HepG2 (cell line): Measurements from ENCODE around the gene EMC9. TPM values are rescaled to one million over a fixed set of nuclear protein-coding genes. Genes with fewer than 3 reads are reported as not detected.
A peak's percentile ranks its signal among the peaks of the same experiment; 100 is the strongest.

ENCODE experiments used
- ADNP ChIP-seq: sonication (generic); formaldehyde crosslinking; IDR thresholded peaks from 2 replicates; pipeline ENCODE4 v1.4.0; 2020; ENCODE audit warnings: missing genetic modification reagents
- ATF7-NPFF ChIP-seq: sonication (generic); formaldehyde crosslinking; IDR thresholded peaks from 2 replicates; pipeline ENCODE4 v1.8.1; 2023; ENCODE audit warnings: mild to moderate bottlenecking, low read depth, missing genetic modification reagents, moderate library complexity
- GABPA ChIP-seq, 2 experiments: IDR thresholded peaks; 2 replicates each; pipeline ENCODE4 v1.6.1; 2011 to 2016; ENCODE audit warnings: low read depth in 2 of 2, low read length in 1 of 2, missing biosample characterization in 1 of 2, missing genetic modification characterization in 1 of 2
- HMG20B ChIP-seq: conservative IDR thresholded peaks from 2 replicates; pipeline ENCODE4 v1.6.1; 2016; ENCODE audit warnings: missing genetic modification reagents, missing compliant biosample characterization
- KMT2B ChIP-seq: IDR thresholded peaks from 2 replicates; pipeline ENCODE4 v1.6.1; 2016; ENCODE audit warnings: missing genetic modification reagents, missing compliant biosample characterization
- NKX3-1 ChIP-seq: sonication (generic); formaldehyde crosslinking; IDR thresholded peaks from 2 replicates; pipeline ENCODE4 v1.5.0; 2020; ENCODE audit warnings: missing genetic modification reagents
- NR2C2 ChIP-seq: sonication (generic); formaldehyde crosslinking; IDR thresholded peaks from 2 replicates; pipeline ENCODE4 v1.4.0; 2020; ENCODE audit warnings: missing genetic modification reagents, mild to moderate bottlenecking, moderate library complexity, borderline replicate concordance
- PHF21A ChIP-seq: sonication (generic); formaldehyde crosslinking; IDR thresholded peaks from 2 replicates; pipeline ENCODE4 v1.5.0; 2020; ENCODE audit warnings: mild to moderate bottlenecking, missing genetic modification reagents
- RARA ChIP-seq: IDR thresholded peaks from 2 replicates; pipeline ENCODE4 v1.6.1; 2016; ENCODE audit warnings: missing genetic modification reagents, missing compliant biosample characterization
- STAG1 ChIP-seq: sonication (generic); formaldehyde crosslinking; IDR thresholded peaks from 2 replicates; pipeline ENCODE4 v1.4.0; 2020; ENCODE audit warnings: missing genetic modification reagents
- ZMYM4 ChIP-seq: sonication (generic); formaldehyde crosslinking; IDR thresholded peaks from 2 replicates; pipeline ENCODE4 v1.8.1; 2023; ENCODE audit warnings: mild to moderate bottlenecking, missing genetic modification reagents
- ZNF143 ChIP-seq: sonication (generic); formaldehyde crosslinking; IDR thresholded peaks from 2 replicates; pipeline ENCODE4 v1.4.0; 2020; ENCODE audit warnings: missing genetic modification reagents
- ZNF501 ChIP-seq: sonication (generic); formaldehyde crosslinking; IDR thresholded peaks from 2 replicates; pipeline ENCODE4 v1.5.1; 2020; ENCODE audit warnings: mild to moderate bottlenecking, moderate library complexity, missing genetic modification reagents
- ZNF674 ChIP-seq: sonication (generic); formaldehyde crosslinking; IDR thresholded peaks from 2 replicates; pipeline ENCODE4 v1.5.0; 2020; ENCODE audit warnings: low read depth, mild to moderate bottlenecking, missing genetic modification reagents
- ZNF720 ChIP-seq: sonication (generic); formaldehyde crosslinking; IDR thresholded peaks from 2 replicates; pipeline ENCODE4 v1.4.0; 2020; ENCODE audit warnings: missing genetic modification reagents
- ZNF772 ChIP-seq: sonication (generic); formaldehyde crosslinking; IDR thresholded peaks from 2 replicates; pipeline ENCODE4 v1.5.0; 2020; ENCODE audit warnings: mild to moderate bottlenecking, missing genetic modification reagents
- ZSCAN22 ChIP-seq: sonication (generic); formaldehyde crosslinking; IDR thresholded peaks from 2 replicates; pipeline ENCODE4 v1.4.0; 2020; ENCODE audit warnings: mild to moderate bottlenecking, missing genetic modification reagents
- ZSCAN31 ChIP-seq: sonication (generic); formaldehyde crosslinking; IDR thresholded peaks from 2 replicates; pipeline ENCODE4 v1.5.0; 2020; ENCODE audit warnings: low read depth, mild to moderate bottlenecking, missing genetic modification reagents
- ZSCAN9 ChIP-seq: IDR thresholded peaks from 2 replicates; pipeline ENCODE4 v1.6.1; 2016; ENCODE audit warnings: borderline replicate concordance
- polyA plus RNA-seq, 8 experiments: library from polyadenylated mRNA; depleted of rRNA in 3 of 8; stranded (reverse) in 7 of 8; unstranded in 1 of 8; fragments of >200 nt; fragmentation: Illumina TruSeq in 4 of 8; extraction: Trizol in 4 of 8; gene quantifications; 2 replicates each; pipeline versions ENCODE4 v1.2.1 to v1.2.3, GENCODE V29; 2011 to 2016; ENCODE audit warnings: low read depth in 4 of 8, missing spikeins in 1 of 8, mixed read lengths in 1 of 8; ENCODE audit not compliant: insufficient read depth in 1 of 8
- total RNA-seq, 5 experiments: library from RNA; depleted of rRNA; stranded (reverse); fragments of >200 nt; fragmentation: Illumina TruSeq; extraction: Trizol; gene quantifications; 2 replicates each; pipeline ENCODE4 v1.2.3, GENCODE V29; 2016; ENCODE audit warnings: low read depth in 1 of 5
- TF ChIP-seq, protein P1 (sequence below): sonication (generic); IDR thresholded peaks from 2 replicates; pipeline ENCODE4 v1.6.1; 2016; ENCODE audit warnings: low read depth, borderline replicate concordance
- TF ChIP-seq, protein P2 (sequence below): sonication (generic); formaldehyde crosslinking; IDR thresholded peaks from 2 replicates; pipeline ENCODE4 v1.5.0; 2020; ENCODE audit warnings: mild to moderate bottlenecking, low read depth, missing genetic modification reagents, borderline replicate concordance
- TF ChIP-seq, protein P3 (sequence below): sonication (generic); formaldehyde crosslinking; IDR thresholded peaks from 2 replicates; pipeline ENCODE4 v1.4.0; 2020; ENCODE audit warnings: mild to moderate bottlenecking, low read depth, missing genetic modification reagents
- TF ChIP-seq, protein P4 (sequence below): sonication (generic); formaldehyde crosslinking; IDR thresholded peaks from 2 replicates; pipeline ENCODE4 v1.5.0; 2020; ENCODE audit warnings: mild to moderate bottlenecking, missing genetic modification reagents, moderate library complexity
- TF ChIP-seq, protein P5 (sequence below): IDR thresholded peaks from 2 replicates; pipeline ENCODE4 v1.6.1; 2016; ENCODE audit warnings: missing compliant biosample characterization, missing genetic modification reagents, borderline replicate concordance
- TF ChIP-seq, protein P6 (sequence below): sonication (generic); formaldehyde crosslinking; IDR thresholded peaks from 2 replicates; pipeline ENCODE4 v1.4.0; 2020; ENCODE audit warnings: missing genetic modification reagents

The EMC9 gene
- total and polyA plus RNA-seq, 2 of the 13 experiments (the other 11 are each of a cell fraction or from before 2014, with no cell fraction given), result 60.5 to 78.7 TPM

DNA sequence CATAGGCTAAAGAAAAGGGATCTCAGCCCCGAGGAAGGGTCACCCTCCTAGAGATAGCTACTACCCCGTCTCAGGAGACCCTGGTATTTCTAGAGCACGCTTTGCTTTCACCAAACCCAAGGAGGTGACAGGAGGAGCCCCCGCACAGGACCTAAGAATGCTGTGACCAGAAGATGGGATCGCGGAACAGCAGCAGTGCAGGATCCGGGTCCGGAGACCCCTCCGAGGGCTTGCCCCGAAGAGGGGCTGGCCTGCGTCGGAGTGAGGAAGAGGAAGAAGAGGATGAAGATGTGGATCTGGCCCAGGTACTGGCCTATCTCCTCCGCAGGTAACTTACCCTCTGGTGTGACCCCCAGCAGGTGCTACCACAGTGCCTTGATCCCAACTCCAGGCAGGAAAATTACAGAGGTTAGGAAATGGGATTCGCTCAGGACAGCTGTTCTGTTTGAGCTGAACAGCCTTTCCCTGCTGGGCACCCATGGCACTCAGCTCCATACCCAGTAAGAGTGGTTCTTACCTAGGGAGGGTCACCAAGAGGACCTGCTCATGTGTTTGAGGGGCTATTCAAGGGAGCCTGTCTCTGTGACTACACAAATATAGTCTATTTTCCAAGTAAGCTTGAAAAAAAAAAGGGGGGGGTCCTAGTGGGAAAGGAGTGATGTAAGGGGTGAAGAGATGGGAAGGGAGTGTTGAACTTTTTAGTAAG is 25.8 kb downstream of the EMC9 start (continued):
- no peak for TF ChIP-seq ZMYM4
- TF ChIP-seq ZSCAN9 (CRISPR knock-in tag), result no peak
- TF ChIP-seq PHF21A, result no peak
- no peak for TF ChIP-seq NR2C2
- no peak for TF ChIP-seq RARA (CRISPR knock-in tag)
- TF ChIP-seq, protein P1, sequence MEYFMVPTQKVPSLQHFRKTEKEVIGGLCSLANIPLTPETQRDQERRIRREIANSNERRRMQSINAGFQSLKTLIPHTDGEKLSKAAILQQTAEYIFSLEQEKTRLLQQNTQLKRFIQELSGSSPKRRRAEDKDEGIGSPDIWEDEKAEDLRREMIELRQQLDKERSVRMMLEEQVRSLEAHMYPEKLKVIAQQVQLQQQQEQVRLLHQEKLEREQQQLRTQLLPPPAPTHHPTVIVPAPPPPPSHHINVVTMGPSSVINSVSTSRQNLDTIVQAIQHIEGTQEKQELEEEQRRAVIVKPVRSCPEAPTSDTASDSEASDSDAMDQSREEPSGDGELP, result peak; percentile 57; the same call in 1 of the 2 replicates
- TF ChIP-seq NKX3-1 (CRISPR knock-in tag), result no peak
- TF ChIP-seq STAG1 (CRISPR knock-in tag), result no peak
- TF ChIP-seq ZNF501, result no peak; the same call in 1 of the 2 replicates
- TF ChIP-seq HMG20B (CRISPR knock-in tag), result no peak
- peak; percentile 64; the same call in 1 of the 2 replicates for TF ChIP-seq ATF7-NPFF
- TF ChIP-seq KMT2B, result no peak
- TF ChIP-seq, protein P2, sequence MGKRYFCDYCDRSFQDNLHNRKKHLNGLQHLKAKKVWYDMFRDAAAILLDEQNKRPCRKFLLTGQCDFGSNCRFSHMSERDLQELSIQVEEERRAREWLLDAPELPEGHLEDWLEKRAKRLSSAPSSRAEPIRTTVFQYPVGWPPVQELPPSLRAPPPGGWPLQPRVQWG (CRISPR knock-in tag), result no peak
- TF ChIP-seq, protein P3, sequence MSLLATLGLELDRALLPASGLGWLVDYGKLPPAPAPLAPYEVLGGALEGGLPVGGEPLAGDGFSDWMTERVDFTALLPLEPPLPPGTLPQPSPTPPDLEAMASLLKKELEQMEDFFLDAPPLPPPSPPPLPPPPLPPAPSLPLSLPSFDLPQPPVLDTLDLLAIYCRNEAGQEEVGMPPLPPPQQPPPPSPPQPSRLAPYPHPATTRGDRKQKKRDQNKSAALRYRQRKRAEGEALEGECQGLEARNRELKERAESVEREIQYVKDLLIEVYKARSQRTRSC (CRISPR knock-in tag), result 0 out of 2 replicates have a peak, but pooled peaks have one; percentile 5
- TF ChIP-seq, protein P4, sequence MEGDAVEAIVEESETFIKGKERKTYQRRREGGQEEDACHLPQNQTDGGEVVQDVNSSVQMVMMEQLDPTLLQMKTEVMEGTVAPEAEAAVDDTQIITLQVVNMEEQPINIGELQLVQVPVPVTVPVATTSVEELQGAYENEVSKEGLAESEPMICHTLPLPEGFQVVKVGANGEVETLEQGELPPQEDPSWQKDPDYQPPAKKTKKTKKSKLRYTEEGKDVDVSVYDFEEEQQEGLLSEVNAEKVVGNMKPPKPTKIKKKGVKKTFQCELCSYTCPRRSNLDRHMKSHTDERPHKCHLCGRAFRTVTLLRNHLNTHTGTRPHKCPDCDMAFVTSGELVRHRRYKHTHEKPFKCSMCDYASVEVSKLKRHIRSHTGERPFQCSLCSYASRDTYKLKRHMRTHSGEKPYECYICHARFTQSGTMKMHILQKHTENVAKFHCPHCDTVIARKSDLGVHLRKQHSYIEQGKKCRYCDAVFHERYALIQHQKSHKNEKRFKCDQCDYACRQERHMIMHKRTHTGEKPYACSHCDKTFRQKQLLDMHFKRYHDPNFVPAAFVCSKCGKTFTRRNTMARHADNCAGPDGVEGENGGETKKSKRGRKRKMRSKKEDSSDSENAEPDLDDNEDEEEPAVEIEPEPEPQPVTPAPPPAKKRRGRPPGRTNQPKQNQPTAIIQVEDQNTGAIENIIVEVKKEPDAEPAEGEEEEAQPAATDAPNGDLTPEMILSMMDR, result 0 out of 2 replicates have a peak, but pooled peaks have one; percentile 10
- no peak for TF ChIP-seq ZSCAN31
- peak; percentile 54; the same call in 1 of the 2 replicates for TF ChIP-seq ZNF674 (CRISPR knock-in tag)
- 0 out of 2 replicates have a peak, but pooled peaks have one; percentile 24 for TF ChIP-seq ZNF143 (CRISPR knock-in tag)
- no peak for TF ChIP-seq ZNF772 (CRISPR knock-in tag)
- TF ChIP-seq ZNF720 (CRISPR knock-in tag), result no peak
- no peak for TF ChIP-seq GABPA (IDR thresholded peaks at IDR 0.05; ENCODE audit: low read depth, low read length)
- no peak for TF ChIP-seq GABPA (CRISPR knock-in tag; IDR thresholded peaks at IDR 0.05; ENCODE audit: low read depth)
- TF ChIP-seq, protein P5, sequence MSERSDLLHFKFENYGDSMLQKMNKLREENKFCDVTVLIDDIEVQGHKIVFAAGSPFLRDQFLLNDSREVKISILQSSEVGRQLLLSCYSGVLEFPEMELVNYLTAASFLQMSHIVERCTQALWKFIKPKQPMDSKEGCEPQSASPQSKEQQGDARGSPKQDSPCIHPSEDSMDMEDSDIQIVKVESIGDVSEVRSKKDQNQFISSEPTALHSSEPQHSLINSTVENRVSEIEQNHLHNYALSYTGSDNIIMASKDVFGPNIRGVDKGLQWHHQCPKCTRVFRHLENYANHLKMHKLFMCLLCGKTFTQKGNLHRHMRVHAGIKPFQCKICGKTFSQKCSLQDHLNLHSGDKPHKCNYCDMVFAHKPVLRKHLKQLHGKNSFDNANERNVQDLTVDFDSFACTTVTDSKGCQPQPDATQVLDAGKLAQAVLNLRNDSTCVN (CRISPR knock-in tag), result no peak; the same call in 1 of the 2 replicates
- no peak for TF ChIP-seq ZSCAN22
- no peak for TF ChIP-seq ADNP (CRISPR knock-in tag)
- TF ChIP-seq, protein P6, sequence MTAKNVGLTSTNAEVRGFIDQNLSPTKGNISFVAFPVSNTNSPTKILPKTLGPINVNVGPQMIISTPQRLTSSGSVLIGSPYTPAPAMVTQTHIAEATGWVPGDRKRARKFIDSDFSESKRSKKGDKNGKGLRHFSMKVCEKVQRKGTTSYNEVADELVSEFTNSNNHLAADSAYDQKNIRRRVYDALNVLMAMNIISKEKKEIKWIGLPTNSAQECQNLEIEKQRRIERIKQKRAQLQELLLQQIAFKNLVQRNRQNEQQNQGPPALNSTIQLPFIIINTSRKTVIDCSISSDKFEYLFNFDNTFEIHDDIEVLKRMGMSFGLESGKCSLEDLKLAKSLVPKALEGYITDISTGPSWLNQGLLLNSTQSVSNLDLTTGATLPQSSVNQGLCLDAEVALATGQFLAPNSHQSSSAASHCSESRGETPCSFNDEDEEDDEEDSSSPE (CRISPR knock-in tag), result no peak
